Fibroblast of mammary gland (primary cell): ENCODE data around the gene AMN1.
"Not testable (repeated sequence)": the region's sequence is repeated elsewhere in the genome, so short reads cannot be mapped to it uniquely, and the experiment has no call there.

Experiments used
- DNase-seq: peaks from one replicate; pipeline ENCODE4 v3.0.0-alpha.2; 2010; ENCODE audit warnings: low read depth
- H3K4me3 ChIP-seq: 2 replicates; pipeline ENCODE4 v1.5.1; 2011; ENCODE audit warnings: low read depth, mild to moderate bottlenecking, low read length, moderate library complexity; ENCODE audit not compliant: control insufficient read depth
- TF ChIP-seq, protein P1 (sequence below): conservative IDR thresholded peaks from 2 replicates; pipeline ENCODE4 v1.5.1; 2011; ENCODE audit warnings: low read depth, low read length, inconsistent platforms; ENCODE audit not compliant: control insufficient read depth, insufficient read depth

The AMN1 gene

DNA sequence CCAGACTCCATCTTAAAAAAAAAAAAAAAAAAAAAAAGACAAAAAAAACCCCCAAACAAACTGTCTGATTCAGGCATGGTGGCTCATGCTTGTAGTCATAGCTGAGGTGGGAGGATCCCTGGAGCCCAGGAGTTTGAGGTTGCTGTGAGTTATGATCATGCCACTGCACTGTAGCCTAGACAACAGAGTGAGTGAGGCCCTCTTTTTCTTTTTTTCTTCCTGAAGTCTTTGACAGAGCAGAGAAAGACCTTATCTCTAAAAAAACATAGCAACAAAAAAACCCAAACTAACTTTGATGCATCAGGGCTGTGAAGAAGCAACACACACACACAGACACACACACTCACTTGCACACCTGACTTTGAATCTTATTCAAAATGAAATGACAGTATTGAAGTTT is 7.7 kb upstream of the AMN1 start:
- H3K4me3 ChIP-seq = no peak overlapping the region
- peak; percentile 92 for DNase-seq
- TF ChIP-seq, protein P1, sequence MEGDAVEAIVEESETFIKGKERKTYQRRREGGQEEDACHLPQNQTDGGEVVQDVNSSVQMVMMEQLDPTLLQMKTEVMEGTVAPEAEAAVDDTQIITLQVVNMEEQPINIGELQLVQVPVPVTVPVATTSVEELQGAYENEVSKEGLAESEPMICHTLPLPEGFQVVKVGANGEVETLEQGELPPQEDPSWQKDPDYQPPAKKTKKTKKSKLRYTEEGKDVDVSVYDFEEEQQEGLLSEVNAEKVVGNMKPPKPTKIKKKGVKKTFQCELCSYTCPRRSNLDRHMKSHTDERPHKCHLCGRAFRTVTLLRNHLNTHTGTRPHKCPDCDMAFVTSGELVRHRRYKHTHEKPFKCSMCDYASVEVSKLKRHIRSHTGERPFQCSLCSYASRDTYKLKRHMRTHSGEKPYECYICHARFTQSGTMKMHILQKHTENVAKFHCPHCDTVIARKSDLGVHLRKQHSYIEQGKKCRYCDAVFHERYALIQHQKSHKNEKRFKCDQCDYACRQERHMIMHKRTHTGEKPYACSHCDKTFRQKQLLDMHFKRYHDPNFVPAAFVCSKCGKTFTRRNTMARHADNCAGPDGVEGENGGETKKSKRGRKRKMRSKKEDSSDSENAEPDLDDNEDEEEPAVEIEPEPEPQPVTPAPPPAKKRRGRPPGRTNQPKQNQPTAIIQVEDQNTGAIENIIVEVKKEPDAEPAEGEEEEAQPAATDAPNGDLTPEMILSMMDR = no peak

DNA sequence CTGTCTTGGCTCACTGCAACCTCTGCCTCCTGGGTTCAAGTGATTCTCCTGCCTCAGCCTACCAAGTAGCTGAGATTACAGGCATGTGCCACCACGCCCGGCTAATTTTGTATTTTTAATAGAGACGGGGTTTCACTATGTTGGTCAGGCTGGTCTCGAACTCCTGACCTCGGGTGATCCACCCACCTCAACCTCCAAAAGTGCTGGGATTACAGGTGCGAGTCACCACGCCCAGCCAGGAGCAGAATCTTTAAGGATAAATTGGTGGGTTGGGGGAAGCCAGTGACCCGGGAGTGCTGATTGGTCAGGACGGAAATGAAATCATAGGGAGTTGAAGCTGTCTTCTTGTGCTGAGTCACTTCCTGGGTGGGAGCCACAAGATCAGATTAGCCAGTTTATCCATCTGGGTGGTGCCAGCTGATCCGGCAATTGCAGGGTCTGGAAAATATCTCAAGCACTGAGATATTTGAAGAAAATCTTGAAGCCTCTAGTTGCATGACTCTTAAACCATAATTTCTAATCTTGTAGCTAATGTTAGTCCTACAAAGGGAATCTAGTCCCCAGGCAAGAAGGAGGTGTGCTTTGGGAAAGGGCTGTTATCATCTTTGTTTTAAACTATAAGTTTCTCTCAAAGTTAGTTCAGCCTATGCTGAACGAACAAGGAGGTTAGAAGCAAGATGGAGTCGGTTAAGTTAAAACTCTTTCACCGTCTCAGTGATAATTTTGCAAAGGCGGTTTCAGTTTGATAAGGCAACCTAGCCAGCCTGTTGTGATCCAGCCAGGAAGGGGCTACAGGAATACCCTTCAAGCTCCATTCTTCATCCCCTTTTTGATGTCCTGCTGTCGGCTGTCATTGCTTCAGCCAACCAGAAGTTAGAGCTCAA is 5.0 kb upstream of the AMN1 start:
- DNase-seq = peak; percentile 63
- H3K4me3 ChIP-seq = not testable (repeated sequence)

DNA sequence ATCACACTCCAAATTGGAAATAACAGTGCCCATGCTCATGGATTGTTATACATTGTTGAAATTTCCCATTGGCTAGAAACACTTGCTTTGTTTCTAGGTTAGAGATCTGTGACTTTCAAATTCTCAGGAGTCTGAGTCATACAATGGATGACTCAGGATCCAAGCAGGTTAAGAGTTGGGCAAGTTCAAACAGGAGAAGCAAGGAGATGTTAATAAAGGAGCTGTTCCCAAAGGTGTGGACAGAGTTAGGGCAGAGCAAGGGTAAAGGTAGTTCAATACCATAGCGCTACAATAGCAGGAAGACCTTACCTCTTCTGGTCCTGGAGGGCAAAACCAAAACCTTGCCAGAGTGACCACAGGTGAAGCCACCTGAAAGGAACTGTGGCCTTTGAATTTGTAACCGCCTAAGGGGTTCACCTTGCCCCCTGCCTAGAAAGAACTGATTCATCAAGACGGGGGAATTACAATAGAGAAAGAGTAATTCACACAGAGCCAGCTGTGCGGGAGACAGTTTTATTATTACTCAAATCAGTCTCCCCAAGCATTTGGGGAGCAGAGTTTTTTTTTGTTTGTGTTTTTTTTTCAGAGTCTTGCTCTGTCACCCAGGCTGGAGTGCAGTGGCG is 4.2 kb upstream of the AMN1 start:
- peak; percentile 88 for DNase-seq
- TF ChIP-seq, protein P1 = no peak
- no peak overlapping the region for H3K4me3 ChIP-seq

DNA sequence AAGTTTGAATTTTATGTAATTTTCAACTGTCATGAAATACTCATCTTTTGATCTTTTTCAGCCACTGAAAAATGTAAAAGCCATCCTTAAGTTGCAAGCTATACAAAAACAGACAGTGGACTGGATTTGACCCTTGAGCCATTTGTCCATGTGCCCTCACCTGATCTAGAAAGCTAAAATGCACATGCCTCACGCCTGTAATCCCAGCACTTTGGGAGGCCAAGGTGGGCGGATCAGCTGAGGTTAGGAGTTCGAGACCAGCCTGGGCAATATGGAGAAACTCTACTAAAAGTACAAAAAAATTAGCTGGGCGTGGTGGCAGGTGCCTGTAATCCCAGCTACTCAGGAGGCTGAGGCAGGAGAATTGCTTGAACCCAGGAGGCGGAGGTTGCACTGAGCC is 2.4 kb upstream of the AMN1 start:
- H3K4me3 ChIP-seq, DNase-seq: not testable (repeated sequence)

DNA sequence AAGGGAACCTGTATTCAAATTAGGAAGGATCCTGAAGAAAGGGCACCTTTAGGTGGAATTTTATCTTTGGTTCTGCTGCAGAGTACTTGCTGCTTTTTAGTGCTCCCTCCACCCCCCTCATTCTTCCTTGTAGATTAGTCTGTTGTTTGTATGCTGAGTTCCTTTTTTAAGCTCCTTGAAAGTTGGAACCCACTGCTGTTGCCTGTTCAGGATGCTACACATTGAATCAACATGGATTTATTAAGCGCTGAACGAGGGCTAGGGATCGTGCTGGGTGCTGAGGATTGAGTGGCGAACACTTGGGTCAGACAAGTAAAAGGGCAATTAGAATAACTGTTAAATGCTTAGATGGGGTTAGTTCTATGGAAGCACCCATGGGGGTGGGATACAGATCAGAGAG is 884 bp upstream of the AMN1 start:
- no peak for DNase-seq
- H3K4me3 ChIP-seq = peak overlapping the region; percentile 78
- TF ChIP-seq, protein P1 = no peak

DNA sequence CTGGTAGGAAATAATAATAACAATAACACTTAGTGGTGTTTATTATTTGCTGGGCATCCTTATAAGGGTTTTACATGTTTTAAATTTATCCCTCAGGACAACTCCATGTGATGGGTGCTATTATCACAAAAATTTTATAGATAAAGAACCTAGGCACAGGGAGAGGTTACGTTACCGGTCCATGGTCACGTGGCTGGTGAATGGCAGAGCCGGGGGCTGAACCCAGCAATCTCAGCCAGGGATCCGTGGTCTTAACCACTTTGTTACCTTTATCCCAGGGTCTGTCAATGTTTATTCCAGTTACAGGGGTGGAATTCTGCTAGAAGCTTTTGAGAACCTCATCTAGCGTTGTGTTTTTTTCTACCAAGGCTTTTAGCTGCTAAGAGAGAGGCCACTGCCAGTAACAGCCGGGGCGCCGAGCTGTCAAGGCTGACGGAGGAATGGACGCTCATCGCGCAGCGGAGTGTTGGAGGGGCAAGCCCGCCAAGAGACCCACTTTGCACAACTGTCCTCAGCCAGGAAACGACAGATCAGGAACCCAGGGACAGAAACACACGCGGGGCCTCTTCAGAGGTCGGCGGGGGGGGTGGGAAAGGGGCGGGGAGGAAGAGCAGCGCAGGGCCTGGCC is 418 bp downstream of the AMN1 start:
- peak; percentile 29 for DNase-seq
- H3K4me3 ChIP-seq = peak overlapping the region; percentile 78
- TF ChIP-seq, protein P1 = no peak

DNA sequence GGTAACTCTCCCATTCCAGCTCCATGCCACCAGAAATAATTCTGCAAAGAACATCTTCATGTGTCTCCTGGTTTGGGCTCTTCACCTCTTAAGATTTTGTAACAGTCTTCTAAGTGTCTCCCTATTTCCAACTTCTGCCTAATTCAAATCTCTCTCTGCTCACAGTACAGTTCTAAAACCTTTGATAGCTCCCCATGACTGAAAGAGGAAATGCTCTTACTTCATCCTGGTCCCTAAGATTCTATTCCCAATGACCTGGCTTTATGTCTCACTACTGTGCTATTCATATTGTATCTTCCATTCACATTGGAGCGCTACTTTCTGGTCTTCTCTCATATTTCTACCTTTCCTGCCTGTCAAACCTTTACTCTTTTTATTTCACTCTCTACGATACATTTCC is 1.6 kb downstream of the AMN1 start:
- TF ChIP-seq, protein P1 = no peak
- no peak overlapping the region for H3K4me3 ChIP-seq
- no peak for DNase-seq
